ENCODE measurements around the gene PTPRN2.

PTPRN2 gene

GRCh38 chr7:157786375-157787274 lies 801.0 kb downstream of the PTPRN2 start:
- H3K4me3 ChIP-seq (ENCODE audit: low read depth, low read length) = no peak overlapping the region
- TF ChIP-seq CTCF (IDR thresholded peaks at IDR 0.05; ENCODE audit: low read depth, low read length, missing control alignments) = no peak

GRCh38 chr7:157785486-157786186 lies 802.0 kb downstream of the PTPRN2 start:
- no peak for TF ChIP-seq CTCF (IDR thresholded peaks at IDR 0.05; ENCODE audit: low read depth, low read length, missing control alignments)
- no peak for DNase-seq (ENCODE audit: low read depth)
- no peak overlapping the region for H3K4me3 ChIP-seq (ENCODE audit: low read depth, low read length)

More at GRCh38 chr7:157786375-157787274, 801.0 kb downstream of the PTPRN2 start:
- DNase-seq (ENCODE audit: low read depth) = no peak

DNA sequence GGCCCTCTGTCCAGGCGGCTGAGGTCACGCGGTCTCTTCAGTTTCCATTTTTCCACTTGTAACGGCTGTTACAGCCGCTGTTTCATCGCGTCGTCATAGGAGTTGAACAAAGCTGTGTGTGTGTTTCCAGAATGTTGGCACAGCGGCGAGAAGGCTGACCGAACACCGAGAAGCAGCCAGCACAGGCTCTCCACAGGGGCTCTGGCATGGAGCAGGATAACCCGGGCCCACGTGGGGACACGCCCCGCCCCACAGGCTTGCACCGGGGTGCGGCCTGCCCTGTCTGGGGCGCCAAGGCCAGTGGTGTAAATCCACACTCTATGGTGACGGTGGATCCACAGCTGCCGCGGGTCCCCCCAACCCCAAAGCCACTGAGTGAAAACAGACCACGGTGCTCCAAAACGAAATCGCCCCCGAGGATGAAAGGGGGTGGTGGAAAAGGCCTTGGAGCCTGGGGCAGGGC lies 802.6 kb downstream of the PTPRN2 start:
- H3K4me3 ChIP-seq (ENCODE audit: low read depth, low read length) = no peak overlapping the region
- TF ChIP-seq CTCF (IDR thresholded peaks at IDR 0.05; ENCODE audit: low read depth, low read length, missing control alignments) = no peak
- DNase-seq (ENCODE audit: low read depth) = no peak

- TF ChIP-seq CTCF (IDR thresholded peaks at IDR 0.05; ENCODE audit: low read depth, low read length, missing control alignments) = no peak
- DNase-seq (ENCODE audit: low read depth) = no peak
- H3K4me3 ChIP-seq (ENCODE audit: low read depth, low read length) = no peak overlapping the region
Measured at GRCh38 chr7:157784041-157784835, 803.4 kb downstream of the PTPRN2 start.

- H3K4me3 ChIP-seq (ENCODE audit: low read depth, low read length) = no peak overlapping the region
- DNase-seq (ENCODE audit: low read depth) = no peak
- no peak for TF ChIP-seq CTCF (IDR thresholded peaks at IDR 0.05; ENCODE audit: low read depth, low read length, missing control alignments)
Measured at GRCh38 chr7:157782041-157782440, 805.6 kb downstream of the PTPRN2 start.

GRCh38 chr7:157780721-157781120 lies 806.9 kb downstream of the PTPRN2 start:
- no peak overlapping the region for H3K4me3 ChIP-seq (ENCODE audit: low read depth, low read length)
- no peak for DNase-seq (ENCODE audit: low read depth)
- no peak for TF ChIP-seq CTCF (IDR thresholded peaks at IDR 0.05; ENCODE audit: low read depth, low read length, missing control alignments)
